ENCODE measurements around the gene RGL3. TPM values are rescaled to one million over a fixed set of nuclear protein-coding genes. Genes with fewer than 3 reads are reported as not detected.

Gene RGL3
- total and polyA plus RNA-seq, 9 of the 15 experiments (the other 6 are each of a cell fraction or from before 2014, with no cell fraction given): 0.12 to 0.61 (median 0.32) TPM; not detected in 4

- TF ChIP-seq UBTF (IDR thresholded peaks at IDR 0.05; ENCODE audit: borderline replicate concordance in 1 of 2, low read depth in 2 of 2, low read length in 2 of 2) (no peak), ZNF592 (IDR thresholded peaks at IDR 0.05) (no peak), DNMT1 (IDR thresholded peaks at IDR 0.05) (no peak), DEAF1 (CRISPR knock-in tag; IDR thresholded peaks at IDR 0.05) (no peak), CLOCK (CRISPR knock-in tag; IDR thresholded peaks at IDR 0.05; ENCODE audit: borderline replicate concordance) (no peak), ZNF184 (CRISPR knock-in tag; IDR thresholded peaks at IDR 0.05) (no peak), ZNF717 (CRISPR knock-in tag; IDR thresholded peaks at IDR 0.05) (no peak), ZNF217 (CRISPR knock-in tag; IDR thresholded peaks at IDR 0.05) (no peak), MNT (conservative IDR thresholded peaks at IDR 0.05) (no peak), TCF3 (CRISPR knock-in tag; IDR thresholded peaks at IDR 0.05) (no peak), KAT8 (IDR thresholded peaks at IDR 0.05; ENCODE audit: low read depth) (no peak), MEIS2 (IDR thresholded peaks at IDR 0.05; ENCODE audit: partially characterized antibody) (peak; percentile 43), TAF15 (IDR thresholded peaks at IDR 0.05; ENCODE audit: low read depth, low read length) (no peak), ZC3H11A (IDR thresholded peaks at IDR 0.05; ENCODE audit: low read depth, low read length) (no peak)
Observed at GRCh38 chr19:11420429-11421370, 1.6 kb upstream of the RGL3 start (continued).
